Osteoblast (primary cell): Measurements from ENCODE around the gene LRMDA. TPM values are rescaled to one million over a fixed set of nuclear protein-coding genes. Genes with fewer than 3 reads are reported as not detected.

ENCODE experiments used
- DNase-seq: peaks from one replicate; pipeline ENCODE4 v3.0.0; 2011; ENCODE audit warnings: low spot score, mixed read lengths; ENCODE audit not compliant: insufficient read length; ENCODE audit errors: missing footprints
- H2AFZ ChIP-seq: 2 replicates; pipeline ENCODE4 v1.6.0; 2011; ENCODE audit warnings: mild to moderate bottlenecking, low read length
- H3K27ac ChIP-seq: 2 replicates; pipeline ENCODE4 v1.5.1; 2011; ENCODE audit warnings: mild to moderate bottlenecking, low read depth, low read length, moderate library complexity
- H3K27me3 ChIP-seq: 2 replicates; pipeline ENCODE4 v1.6.0; 2012; ENCODE audit warnings: mild to moderate bottlenecking, control low read depth, inconsistent platforms, low read length, moderate library complexity; ENCODE audit not compliant: insufficient read depth
- H3K36me3 ChIP-seq: 2 replicates; pipeline ENCODE4 v1.5.1; 2011; ENCODE audit warnings: mild to moderate bottlenecking, low read length, control low read depth, moderate library complexity; ENCODE audit not compliant: insufficient read depth
- H3K4me1 ChIP-seq: 2 replicates; pipeline ENCODE4 v1.5.1; 2011; ENCODE audit warnings: mild to moderate bottlenecking, low read length, control low read depth, moderate library complexity; ENCODE audit not compliant: insufficient read depth
- H3K4me2 ChIP-seq: 2 replicates; pipeline ENCODE4 v1.6.0; 2011; ENCODE audit warnings: mild to moderate bottlenecking, low read length; ENCODE audit not compliant: insufficient read depth
- H3K4me3 ChIP-seq: fragments of 200-600 bp; sonication (generic); 3 replicates; pipeline ENCODE4 v1.5.1; 2012; ENCODE audit warnings: mild to moderate bottlenecking, low read length, inconsistent platforms; ENCODE audit not compliant: insufficient read depth
- H3K79me2 ChIP-seq: 2 replicates; pipeline ENCODE4 v1.6.0; 2012; ENCODE audit warnings: mild to moderate bottlenecking, low read length, control low read depth, inconsistent platforms; ENCODE audit not compliant: insufficient read depth
- H3K9me3 ChIP-seq: 2 replicates; pipeline ENCODE4 v1.5.1; 2011; ENCODE audit warnings: low read depth, low read length, control low read depth
- H4K20me1 ChIP-seq: 2 replicates; pipeline ENCODE4 v1.6.0; 2012; ENCODE audit warnings: mild to moderate bottlenecking, low read length, control low read depth; ENCODE audit not compliant: insufficient read depth
- CTCF ChIP-seq: IDR thresholded peaks from 2 replicates; pipeline ENCODE4 v1.5.1; 2011; ENCODE audit warnings: mild to moderate bottlenecking, low read depth, low read length, moderate library complexity; ENCODE audit errors: extremely low read depth
- total RNA-seq: library from RNA; depleted of rRNA; stranded (reverse); fragments of >200 nt; gene quantifications from 2 replicates; pipeline ENCODE4 v1.2.3, GENCODE V29; 2012

The LRMDA gene
- total RNA-seq, 1 donor = 18.5 TPM

DNA sequence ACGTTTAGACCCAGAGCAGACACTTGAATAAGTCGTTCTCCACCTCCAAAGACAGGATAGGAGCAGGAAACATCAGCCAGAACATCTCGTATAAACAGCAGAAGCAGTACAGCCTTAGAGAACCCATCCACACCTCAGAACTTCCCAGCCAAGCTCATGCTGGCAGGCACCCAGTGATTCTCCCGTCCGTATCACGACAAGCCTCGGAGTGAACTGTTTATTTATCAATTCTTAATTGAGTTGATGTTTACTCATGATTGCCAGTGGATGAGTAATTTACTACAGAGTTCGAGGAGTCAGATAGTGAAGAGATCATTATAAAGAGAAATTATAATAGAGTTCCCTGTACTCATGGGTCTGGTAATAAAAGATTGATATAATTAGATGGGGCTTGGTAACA is 811.5 kb downstream of the LRMDA start:
- Histone ChIP-seq H3K4me2 (no peak overlapping the region), H3K4me1 (no peaks in the 10 kb centered on the region), H3K9me3 (no peaks in the 10 kb centered on the region), H3K79me2 (no peaks in the 10 kb centered on the region), H3K27ac (no peak overlapping the region), H2AFZ (no peak overlapping the region), H3K27me3 (no peaks in the 10 kb centered on the region), H3K36me3 (no peaks in the 10 kb centered on the region), H3K4me3 (no peak overlapping the region), H4K20me1 (no peaks in the 10 kb centered on the region)
- no peak for TF ChIP-seq CTCF
- DNase-seq = no peak

- no peak overlapping the region for H2AFZ ChIP-seq
- H3K4me3 ChIP-seq = no peak overlapping the region
- no peak overlapping the region for H3K27ac ChIP-seq
Observed at GRCh38 chr10:76244061-76244686, 812.8 kb downstream of the LRMDA start.

DNA sequence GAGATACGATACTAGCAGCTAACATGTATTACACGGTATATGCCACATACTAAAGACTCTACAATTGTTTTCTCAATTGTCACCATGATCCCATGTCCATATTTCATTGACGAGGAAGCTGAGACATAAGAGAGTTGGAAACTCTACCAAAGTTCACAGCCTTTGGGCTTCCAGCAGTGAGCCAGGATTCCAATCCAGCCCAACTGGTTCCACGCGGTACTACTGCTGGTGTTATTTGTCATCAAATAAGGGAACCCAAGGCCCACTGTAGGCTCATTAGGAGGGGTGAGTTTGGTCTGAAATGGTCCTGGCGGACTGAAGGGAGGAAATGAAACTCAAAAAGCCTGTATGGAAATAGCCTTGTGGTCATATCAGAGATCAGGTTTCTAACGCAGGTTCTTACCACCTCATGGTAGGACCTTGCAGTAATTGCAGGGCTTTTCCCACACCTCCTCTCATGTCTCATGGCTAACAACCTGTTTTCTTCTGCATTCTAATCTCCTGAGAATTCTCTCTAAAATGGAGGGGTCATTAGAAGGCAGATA is 814.6 kb downstream of the LRMDA start:
- Histone ChIP-seq H3K4me3 (no peak overlapping the region), H3K27ac (no peak overlapping the region), H4K20me1 (no peaks in the 10 kb centered on the region), H3K27me3 (no peaks in the 10 kb centered on the region), H3K4me2 (no peak overlapping the region), H3K79me2 (no peaks in the 10 kb centered on the region), H3K9me3 (no peaks in the 10 kb centered on the region), H3K4me1 (no peaks in the 10 kb centered on the region), H3K36me3 (no peaks in the 10 kb centered on the region), H2AFZ (no peak overlapping the region)
- no peak for TF ChIP-seq CTCF
- DNase-seq = no peak

More at GRCh38 chr10:76244061-76244686, 812.8 kb downstream of the LRMDA start:
- no peak for TF ChIP-seq CTCF
- Histone ChIP-seq H3K4me2 (no peak overlapping the region), H3K79me2 (no peaks in the 10 kb centered on the region), H3K27me3 (no peaks in the 10 kb centered on the region), H3K9me3 (no peaks in the 10 kb centered on the region), H4K20me1 (no peaks in the 10 kb centered on the region), H3K4me1 (no peaks in the 10 kb centered on the region), H3K36me3 (no peaks in the 10 kb centered on the region)
- DNase-seq = no peak

DNA sequence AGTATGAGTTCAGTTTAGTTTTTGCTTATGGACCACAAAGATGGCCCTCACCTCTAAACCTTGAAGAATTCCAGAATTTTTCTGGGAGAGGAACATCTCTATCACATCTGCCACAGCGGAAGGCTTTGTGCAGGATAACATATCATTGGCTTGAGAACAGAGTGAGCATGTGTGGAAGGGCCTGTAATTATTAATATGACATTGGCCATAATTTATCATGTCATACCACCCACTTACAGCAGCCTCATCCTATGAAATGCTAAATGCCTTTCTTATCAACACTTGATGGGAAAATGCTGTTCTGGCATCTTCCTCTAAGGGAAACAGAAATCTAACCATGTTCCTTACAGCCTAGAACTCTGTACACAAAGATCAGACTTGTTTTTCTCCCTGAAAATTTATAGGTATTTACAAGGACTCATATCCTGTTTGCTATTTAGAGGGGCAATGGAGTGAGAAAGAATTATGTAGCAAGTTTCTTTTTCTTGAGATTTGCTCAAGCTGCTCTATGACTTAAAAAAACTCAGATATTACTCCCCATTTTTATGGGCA is 817.3 kb downstream of the LRMDA start:
- H3K4me3 ChIP-seq = no peak overlapping the region

More for the DNA sequence above, 817.3 kb downstream of the LRMDA start:
- Histone ChIP-seq H3K9me3 (no peaks in the 10 kb centered on the region), H3K27me3 (no peaks in the 10 kb centered on the region), H4K20me1 (no peaks in the 10 kb centered on the region), H3K79me2 (no peaks in the 10 kb centered on the region), H3K4me1 (no peaks in the 10 kb centered on the region), H2AFZ (no peak overlapping the region), H3K27ac (no peak overlapping the region), H3K4me2 (no peak overlapping the region), H3K36me3 (no peaks in the 10 kb centered on the region)
- TF ChIP-seq CTCF = no peak
- no peak for DNase-seq
